Fibroblast of pulmonary artery (primary cell): ENCODE measurements around the gene AKT1S1.

ENCODE experiments used
- DNase-seq: peaks from one replicate; pipeline ENCODE4 v3.0.0-alpha.2; 2010; ENCODE audit warnings: low read depth
- H3K4me3 ChIP-seq: replicated peaks from 2 replicates; pipeline ENCODE4 v1.5.1; 2011; ENCODE audit warnings: low read depth, mild to moderate bottlenecking, control low read depth, low read length, moderate library complexity
- CTCF ChIP-seq: IDR thresholded peaks from 2 replicates; pipeline ENCODE4 v1.5.1; 2011; ENCODE audit warnings: mild to moderate bottlenecking, control low read depth, low read length, inconsistent platforms; ENCODE audit errors: missing control alignments

The AKT1S1 gene

GRCh38 chr19:49880162-49880869 lies 3.2 kb upstream of the AKT1S1 start:
- no peak overlapping the region for H3K4me3 ChIP-seq
- no peak for TF ChIP-seq CTCF
- no peak for DNase-seq

- no peak for DNase-seq
- no peak overlapping the region for H3K4me3 ChIP-seq
- TF ChIP-seq CTCF: no peak
Measured at GRCh38 chr19:49879243-49879963, 2.2 kb upstream of the AKT1S1 start.

GRCh38 chr19:49878744-49879070 lies 1.6 kb upstream of the AKT1S1 start:
- TF ChIP-seq CTCF: no peak
- peak overlapping the region; percentile 99 for H3K4me3 ChIP-seq
- DNase-seq: no peak

GRCh38 chr19:49877879-49878743 lies 956 bp upstream of the AKT1S1 start:
- TF ChIP-seq CTCF: no peak
- peak; percentile 98 for DNase-seq
- H3K4me3 ChIP-seq: peak overlapping the region; percentile 99

GRCh38 chr19:49876422-49877019 lies 634 bp downstream of the AKT1S1 start:
- H3K4me3 ChIP-seq: peak overlapping the region; percentile 99
- DNase-seq: peak; percentile 99
- no peak for TF ChIP-seq CTCF

GRCh38 chr19:49875857-49876421 lies 1.2 kb downstream of the AKT1S1 start:
- TF ChIP-seq CTCF: no peak
- peak overlapping the region; percentile 99 for H3K4me3 ChIP-seq
- DNase-seq: no peak
